HG03342 (cell line): ENCODE measurements around the gene CLPTM1L.

Experiments used
- ATAC-seq: cut with Tn5 transposase; IDR thresholded peaks from one replicate; pipeline ENCODE4 v1.9.1; 2021; ENCODE audit warnings: mild to moderate bottlenecking, moderate library complexity; ENCODE audit not compliant: unreplicated experiment

CLPTM1L gene

DNA sequence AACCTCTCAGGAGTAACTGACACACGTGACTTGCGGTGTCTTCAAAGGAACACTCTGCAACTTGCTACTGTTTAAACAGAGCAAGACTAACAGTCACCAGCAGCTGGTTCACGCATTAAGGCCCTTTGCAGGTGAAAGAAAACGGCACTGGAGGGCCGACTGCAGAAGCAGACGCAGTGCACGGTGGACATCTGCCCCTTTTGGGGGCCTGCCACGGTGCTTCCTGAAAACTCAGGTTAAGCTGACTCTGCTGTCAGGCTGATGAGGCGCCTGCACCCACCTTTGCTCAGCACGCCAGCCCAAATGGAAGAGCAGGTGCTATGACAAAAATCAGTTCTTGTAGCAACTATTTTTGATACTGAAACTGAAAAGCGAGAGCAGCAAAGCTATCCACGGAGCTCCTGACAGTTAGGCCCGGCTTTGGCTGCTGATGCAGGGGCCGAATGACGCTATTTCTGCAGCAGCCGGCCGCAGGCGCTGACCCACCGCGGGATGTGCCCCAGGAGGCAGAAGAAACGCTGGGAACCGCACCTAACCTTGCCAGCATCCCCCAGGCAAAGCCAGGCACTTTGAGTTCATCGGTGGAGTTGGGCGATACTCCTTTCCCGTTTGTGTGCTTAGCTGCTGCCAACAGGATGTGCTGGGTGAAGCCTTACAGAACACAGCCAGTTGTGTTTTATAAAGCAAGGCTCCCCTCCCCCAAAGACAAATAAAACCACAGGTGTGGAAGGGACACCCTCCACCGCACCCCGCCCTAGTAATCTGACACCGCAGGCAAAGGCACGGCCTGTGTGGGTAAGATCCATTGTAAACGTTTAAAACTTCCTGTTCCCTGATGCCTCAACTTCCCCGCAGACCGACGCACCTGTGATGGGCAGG is 29.0 kb downstream of the CLPTM1L start:
- ATAC-seq: peak; percentile 49

DNA sequence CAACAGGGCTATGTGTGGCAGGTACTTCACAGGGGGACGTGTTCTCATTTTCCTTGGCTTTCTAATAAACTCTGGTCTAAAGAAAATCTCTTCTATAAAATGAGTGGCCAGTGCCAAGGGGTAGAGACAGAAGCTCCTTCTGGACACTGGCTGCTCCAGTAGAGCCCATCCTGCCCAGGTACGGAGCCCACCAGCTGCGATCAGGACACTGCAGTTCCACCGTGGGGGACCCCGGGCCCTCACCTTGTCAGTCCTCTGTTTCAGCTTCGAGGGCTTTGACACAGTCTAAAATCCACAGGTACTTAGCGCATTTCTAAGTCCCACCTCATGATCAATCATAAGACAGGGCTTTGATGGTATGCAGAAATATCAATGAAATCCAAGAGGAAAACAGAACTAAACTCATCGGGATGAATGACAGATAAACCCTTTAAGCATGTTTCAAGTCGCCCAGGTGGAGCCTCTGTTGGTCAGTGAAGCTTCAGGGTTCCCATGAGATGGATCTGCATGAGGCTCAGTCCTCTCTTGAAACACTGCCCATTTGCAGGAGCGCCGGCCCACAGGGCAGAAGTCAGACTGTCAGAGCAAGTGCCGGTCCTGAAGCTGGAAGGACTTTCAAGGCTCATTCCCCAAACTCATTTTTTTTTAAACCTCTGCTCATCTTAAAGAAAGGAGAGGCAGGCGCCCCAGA is 29.7 kb downstream of the CLPTM1L start:
- no peak for ATAC-seq

DNA sequence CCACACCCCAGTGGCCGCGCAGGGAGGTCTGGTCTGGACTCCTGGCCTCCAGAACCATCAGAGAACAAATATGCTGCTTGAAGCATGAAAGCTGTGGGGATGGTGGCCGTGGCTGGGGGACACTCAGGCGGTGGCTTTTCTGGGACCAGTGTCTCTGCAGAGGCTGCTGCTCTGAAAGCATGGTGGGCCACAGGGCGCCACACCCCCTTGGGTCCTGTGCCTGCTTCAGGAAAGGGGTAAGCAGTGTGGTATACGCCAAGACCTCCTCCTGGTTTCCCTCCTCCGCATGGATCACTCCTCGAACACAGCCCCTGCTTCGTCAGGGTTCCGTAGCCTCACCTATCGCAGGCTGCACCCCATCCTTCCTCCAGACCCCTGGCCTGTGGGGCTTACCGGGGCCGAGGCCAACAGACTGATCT is 30.3 kb downstream of the CLPTM1L start:
- ATAC-seq: no peak

DNA sequence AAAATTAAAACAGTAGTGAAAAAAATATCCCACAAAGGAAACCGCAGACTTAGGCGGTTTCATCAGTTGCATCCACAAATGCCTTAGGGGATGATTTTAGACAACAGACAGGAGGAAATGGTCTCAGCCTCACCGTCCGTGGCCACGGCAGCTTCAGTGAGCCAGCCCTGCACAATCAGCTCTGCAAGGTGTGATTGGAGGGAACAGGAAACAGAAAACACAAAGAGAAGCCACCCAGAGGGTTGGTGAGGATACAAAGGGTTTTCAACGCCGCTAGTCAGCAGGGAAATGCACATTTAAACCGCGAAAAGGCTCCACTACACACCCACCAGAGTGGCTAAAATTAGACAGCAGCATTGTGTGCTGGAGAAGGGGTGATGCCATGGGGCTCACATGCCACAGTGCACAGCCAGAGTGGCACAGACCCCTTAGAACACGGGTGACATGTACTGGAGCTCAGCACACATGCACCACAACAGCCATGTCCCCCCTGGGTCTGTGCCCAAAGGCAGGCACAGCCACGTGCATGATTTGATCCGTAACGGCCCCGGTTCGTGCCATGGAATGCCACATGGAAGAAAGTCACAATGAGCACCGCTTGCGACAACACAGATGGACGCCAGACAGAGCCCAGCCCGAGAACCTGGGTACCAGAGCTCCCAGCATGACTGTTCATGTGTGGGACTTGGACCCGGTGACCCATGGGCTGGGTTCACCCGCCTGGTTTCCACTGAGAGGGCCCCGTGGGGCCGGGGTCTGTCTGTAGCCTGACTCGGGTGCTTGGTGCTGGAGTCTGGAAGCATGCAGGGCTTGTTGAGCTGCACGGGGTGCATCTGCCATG is 31.7 kb downstream of the CLPTM1L start:
- ATAC-seq: peak; percentile 71

- ATAC-seq: no peak
Measured at GRCh38 chr5:1312206-1312605, 32.7 kb downstream of the CLPTM1L start.

DNA sequence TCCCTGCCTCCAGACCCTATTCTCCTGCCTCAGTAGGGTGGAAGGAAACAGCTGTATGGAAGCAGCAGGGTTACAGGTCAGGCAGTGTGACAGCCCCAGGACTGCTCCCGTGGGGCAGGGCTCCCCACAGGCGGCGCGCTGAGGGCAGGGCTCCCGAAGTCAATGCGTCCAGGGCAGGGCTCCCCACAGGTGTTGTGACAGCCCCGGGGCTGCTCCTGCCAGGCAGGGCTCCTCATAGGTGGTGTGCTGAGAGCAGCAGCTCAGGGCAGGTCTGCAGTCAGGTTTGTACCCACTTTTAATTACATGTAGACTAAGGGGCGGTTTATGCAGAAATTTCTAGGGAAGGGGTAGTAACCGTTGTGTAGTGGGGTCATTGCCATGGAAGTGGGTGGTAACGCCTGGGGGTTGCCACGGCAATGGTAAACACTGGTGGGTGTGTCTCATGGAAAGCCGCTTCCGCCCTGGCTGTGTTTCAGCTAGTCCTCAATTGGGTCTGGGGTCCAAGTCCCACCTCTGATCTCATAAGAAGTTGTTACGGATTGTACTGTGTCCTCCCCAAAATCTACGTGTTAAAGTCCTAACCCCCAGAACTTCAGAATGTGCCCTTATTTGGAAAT is 33.4 kb downstream of the CLPTM1L start:
- ATAC-seq: no peak

- no peak for ATAC-seq
Measured at GRCh38 chr5:1310118-1310517, 34.8 kb downstream of the CLPTM1L start.

GRCh38 chr5:1304033-1304432 is 40.9 kb downstream of the CLPTM1L start:
- ATAC-seq: no peak

GRCh38 chr5:1302258-1302657 is 42.6 kb downstream of the CLPTM1L start:
- no peak for ATAC-seq

DNA sequence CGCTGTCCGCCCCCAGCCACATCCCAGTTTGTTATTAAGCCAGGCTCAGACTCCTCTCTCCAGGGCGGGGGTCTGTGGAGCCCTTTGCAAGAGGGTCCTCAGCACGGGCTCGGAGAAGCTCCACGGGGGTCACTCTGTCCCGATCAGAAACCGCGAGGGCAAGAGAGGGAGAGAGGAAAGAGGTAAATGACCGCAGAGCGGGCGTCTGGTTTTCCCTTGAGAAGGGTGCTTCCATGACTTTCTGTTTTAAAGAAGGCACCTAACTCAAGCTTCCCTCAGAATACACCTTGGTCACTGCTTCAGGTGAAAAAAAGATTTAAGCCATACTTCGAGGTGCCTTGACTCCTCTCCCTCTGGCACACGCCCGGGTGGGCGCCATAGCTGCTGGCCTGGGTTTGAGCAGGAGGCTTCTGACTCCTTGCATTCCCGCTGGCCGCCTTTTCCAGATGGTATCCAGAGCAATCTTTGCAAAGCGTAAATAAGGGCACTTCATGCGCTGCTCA is 44.3 kb downstream of the CLPTM1L start:
- no peak for ATAC-seq

- ATAC-seq: no peak
Measured at GRCh38 chr5:1299961-1300360, 44.9 kb downstream of the CLPTM1L start.

DNA sequence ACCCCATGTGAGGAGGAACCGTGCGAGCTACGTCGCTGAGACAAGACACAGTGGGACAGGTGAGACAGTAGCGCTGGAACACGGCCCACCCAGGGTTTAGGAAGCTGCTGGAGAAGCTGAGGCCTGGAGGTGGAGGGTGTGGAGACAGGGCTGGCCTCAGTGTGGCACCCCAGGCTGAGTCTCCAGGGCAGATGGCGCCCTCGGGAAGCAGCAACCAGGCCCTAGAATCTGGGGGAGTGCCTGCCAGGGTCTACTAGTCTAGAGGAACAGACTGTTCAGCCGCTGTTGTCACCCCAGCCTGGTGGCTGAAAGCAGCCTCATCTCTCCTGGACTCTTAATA is 45.4 kb downstream of the CLPTM1L start:
- ATAC-seq: no peak

- ATAC-seq: no peak
Measured at GRCh38 chr5:1298723-1299510, 46.0 kb downstream of the CLPTM1L start.

GRCh38 chr5:1298067-1298551 is 46.8 kb downstream of the CLPTM1L start:
- ATAC-seq: no peak

DNA sequence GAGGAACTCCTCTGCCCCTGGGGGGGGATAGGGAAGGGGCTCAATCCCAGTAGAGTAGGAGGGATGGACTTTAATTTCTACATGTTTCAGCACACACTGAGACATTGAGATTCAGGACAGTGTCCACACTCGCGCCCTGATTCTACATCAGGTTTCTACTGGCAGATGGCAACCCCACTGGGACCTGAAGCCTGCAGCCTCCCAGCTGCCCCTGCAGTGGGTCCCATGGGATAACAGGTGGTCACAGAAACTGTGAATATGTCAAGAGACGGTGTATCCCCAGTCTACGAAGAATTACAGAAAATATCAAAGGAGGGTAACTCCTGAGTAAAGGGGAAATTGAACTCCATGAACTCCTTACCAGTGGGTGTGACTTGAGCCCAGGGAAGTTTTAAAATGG is 47.7 kb downstream of the CLPTM1L start:
- ATAC-seq: no peak

GRCh38 chr5:1295650-1296037 is 49.3 kb downstream of the CLPTM1L start:
- ATAC-seq: no peak

DNA sequence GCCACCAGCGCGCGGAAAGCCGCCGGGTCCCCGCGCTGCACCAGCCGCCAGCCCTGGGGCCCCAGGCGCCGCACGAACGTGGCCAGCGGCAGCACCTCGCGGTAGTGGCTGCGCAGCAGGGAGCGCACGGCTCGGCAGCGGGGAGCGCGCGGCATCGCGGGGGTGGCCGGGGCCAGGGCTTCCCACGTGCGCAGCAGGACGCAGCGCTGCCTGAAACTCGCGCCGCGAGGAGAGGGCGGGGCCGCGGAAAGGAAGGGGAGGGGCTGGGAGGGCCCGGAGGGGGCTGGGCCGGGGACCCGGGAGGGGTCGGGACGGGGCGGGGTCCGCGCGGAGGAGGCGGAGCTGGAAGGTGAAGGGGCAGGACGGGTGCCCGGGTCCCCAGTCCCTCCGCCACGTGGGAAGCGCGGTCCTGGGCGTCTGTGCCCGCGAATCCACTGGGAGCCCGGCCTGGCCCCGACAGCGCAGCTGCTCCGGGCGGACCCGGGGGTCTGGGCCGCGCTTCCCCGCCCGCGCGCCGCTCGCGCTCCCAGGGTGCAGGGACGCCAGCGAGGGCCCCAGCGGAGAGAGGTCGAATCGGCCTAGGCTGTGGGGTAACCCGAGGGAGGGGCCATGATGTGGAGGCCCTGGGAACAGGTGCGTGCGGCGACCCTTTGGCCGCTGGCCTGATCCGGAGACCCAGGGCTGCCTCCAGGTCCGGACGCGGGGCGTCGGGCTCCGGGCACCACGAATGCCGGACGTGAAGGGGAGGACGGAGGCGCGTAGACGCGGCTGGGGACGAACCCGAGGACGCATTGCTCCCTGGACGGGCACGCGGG is 49.9 kb downstream of the CLPTM1L start, which contains the start of gene TERT:
TERT (minus strand) TSS at position 234 of the 815 bp plus-strand sequence; CDS start at position 155, 79 bp downstream.
- no peak for ATAC-seq

DNA sequence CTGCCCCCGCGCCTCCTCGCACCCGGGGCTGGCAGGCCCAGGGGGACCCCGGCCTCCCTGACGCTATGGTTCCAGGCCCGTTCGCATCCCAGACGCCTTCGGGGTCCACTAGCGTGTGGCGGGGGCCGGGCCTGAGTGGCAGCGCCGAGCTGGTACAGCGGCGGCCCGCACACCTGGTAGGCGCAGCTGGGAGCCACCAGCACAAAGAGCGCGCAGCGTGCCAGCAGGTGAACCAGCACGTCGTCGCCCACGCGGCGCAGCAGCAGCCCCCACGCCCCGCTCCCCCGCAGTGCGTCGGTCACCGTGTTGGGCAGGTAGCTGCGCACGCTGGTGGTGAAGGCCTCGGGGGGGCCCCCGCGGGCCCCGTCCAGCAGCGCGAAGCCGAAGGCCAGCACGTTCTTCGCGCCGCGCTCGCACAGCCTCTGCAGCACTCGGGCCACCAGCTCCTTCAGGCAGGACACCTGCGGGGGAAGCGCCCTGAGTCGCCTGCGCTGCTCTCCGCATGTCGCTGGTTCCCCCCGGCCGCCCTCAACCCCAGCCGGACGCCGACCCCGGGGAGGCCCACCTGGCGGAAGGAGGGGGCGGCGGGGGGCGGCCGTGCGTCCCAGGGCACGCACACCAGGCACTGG is 50.6 kb downstream of the CLPTM1L start:
- ATAC-seq: no peak
